NCI-H526 (cell line): ENCODE measurements around the gene FMN2.

Source experiments
- DNase-seq, 2 experiments: peaks; one replicate each; lab custom pipeline; 2025; lab: John Stamatoyannopoulos, UW

The FMN2 gene

GRCh38 chr1:240198376-240198775 is 106.7 kb downstream of the FMN2 start:
- no peak for DNase-seq

- DNase-seq = no peak
Measured at GRCh38 chr1:240199758-240200645, 108.3 kb downstream of the FMN2 start.

- DNase-seq = no peak
Measured at GRCh38 chr1:240201931-240202330, 110.2 kb downstream of the FMN2 start.

DNA sequence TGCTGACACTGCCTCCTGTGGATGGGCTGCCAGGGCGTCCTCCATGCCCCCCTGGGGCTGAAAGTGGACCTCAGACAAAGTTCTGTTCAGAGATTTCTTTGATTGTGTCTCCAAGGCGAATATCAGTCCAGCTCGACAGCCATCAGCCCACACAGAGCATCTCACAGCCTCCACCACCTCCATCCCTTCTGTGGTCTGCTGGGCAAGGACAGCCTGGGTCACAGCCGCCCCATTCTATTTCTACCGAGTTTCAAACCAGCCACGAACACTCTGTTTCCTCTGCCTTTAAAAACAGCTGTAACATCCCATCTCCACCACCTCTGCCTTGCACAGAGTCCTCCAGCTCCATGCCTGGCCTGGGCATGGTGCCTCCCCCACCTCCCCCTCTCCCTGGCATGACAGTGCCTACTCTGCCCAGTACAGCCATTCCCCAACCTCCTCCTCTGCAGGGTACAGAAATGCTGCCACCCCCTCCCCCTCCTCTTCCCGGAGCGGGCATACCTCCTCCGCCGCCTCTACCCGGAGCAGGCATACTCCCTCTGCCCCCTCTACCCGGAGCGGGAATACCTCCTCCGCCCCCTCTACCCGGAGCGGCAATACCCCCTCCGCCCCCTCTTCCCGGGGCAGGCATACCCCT is 115.5 kb downstream of the FMN2 start:
- DNase-seq = no peak

DNA sequence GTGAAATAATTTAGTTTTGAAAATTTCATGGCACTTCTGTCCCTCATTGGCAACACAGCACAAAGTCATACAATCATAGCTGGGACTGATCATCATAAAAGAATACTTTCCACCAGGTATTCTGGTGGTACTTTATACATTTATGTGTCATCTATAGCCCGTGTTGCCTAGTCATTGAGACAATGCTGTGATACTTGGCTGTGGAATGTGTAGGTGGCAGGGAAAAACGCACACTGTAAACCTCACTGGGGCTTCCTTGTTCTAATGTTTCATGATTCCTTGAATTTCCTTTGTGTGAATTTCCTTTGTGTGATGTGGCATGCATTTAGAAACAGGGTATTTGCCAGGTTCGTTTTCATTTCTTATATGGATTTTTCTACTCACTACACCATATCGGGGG is 118.3 kb downstream of the FMN2 start:
- DNase-seq = no peak

- no peak for DNase-seq
Measured at GRCh38 chr1:240212556-240212955, 120.9 kb downstream of the FMN2 start.

GRCh38 chr1:240217403-240217802 is 125.7 kb downstream of the FMN2 start:
- DNase-seq = no peak

DNA sequence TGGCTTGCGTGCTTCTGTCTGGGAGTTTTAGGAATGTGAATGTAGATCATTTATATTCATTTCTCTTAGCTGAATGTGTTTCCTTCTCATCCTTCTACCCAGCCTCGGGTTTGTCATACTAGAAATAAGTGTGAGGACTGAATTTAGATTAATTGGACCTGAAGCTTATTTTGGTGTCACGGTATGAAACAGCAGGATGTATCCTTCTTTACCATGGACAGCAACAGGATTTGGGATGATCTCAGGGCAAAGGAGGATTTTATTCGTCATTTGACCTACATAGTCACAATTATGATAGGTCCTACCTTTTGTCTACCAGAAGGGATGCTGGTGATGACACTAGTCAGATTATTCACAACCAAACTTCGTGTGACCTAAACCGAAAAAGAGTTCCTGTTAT is 127.4 kb downstream of the FMN2 start:
- no peak for DNase-seq

GRCh38 chr1:240226102-240226501 is 134.4 kb downstream of the FMN2 start:
- no peak for DNase-seq

GRCh38 chr1:240230816-240231215 is 139.1 kb downstream of the FMN2 start:
- no peak for DNase-seq

- DNase-seq = no peak
Measured at GRCh38 chr1:240232530-240232929, 140.8 kb downstream of the FMN2 start.

DNA sequence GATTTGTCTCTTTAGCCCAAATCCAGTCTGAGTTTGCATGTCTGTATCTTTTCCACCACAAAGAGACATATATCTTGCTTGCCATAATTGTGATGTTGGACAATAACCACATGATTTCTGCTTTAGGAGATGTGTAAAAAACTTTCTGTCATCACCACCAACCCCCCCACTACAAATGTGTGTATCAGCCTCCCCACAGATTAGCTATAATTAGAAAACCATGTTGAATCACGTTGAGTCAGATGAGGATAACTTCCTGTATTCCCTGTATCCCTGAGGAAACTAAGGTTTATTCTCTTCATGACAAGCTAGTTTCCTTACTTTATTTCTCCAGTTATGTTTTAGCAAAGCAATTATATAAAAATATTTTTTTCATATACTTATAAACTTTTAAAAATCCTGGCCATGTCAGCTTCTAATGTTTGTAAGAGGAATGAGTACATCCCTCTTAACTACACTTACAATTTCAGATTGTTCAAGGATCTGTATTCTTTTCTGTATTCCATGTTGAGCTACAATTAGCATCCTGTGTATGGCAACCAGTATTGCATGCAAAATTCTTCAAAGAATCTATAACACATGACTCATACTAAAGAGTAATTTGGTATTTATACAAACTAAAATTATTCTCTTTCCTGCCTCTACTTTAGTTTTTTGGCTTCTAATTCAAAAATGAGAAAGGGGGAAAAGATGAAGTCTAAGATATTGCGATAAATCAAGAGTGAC is 143.0 kb downstream of the FMN2 start:
- no peak for DNase-seq

DNA sequence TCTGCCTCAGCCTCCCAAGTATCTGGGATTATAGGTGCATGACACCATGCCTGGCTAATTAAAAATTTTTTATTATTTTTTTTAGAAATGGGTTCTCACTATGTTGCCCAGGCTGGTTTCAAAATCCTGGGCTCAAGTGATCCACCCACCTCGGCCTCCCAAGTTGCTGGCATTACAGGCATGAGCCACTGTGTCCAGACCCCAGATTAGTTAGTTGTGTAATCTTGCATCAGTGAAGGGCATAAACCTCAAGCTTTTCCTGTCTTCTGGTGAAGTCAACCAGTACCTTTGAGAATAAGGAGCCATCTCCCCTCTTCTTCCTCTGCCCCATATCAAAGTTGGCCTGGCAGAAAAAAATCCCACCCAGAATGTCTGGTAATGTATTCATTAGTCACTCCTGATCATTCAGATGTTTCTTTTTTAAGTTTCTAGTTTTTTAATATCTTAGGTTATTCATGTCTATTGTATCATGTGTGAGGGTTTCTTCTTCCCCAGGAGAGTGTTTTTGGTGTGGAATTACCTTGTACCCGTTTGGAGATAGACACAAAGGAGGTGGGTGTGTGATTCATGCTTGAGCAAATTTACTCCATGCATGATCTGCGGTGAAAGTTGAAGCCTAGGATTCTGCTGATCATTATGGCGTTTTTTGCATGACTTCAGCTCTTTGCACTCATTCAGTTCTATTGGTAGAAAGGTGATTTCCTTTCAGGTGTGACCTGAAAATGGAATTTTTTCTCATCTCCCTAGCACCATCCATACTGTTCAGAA is 144.0 kb downstream of the FMN2 start:
- DNase-seq = no peak

DNA sequence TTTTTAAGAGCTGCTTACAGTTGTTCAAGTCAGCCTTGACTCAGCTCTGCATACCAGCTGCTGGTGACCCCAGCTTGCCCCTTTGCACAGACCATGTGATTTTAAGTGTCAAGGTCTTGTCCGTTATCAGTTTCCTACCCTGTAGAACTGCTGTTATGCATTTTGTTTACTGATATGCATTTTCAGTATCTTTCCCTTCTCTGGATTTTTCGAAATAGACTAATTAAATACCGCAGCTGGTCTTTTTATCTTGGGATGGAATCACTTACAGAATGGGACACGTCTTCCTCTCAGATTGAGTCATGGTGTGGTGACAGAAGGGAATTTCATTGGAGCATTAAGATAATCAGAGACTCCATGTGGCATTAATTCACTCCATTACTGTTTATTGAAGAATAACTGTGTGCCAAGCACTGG is 145.6 kb downstream of the FMN2 start:
- DNase-seq = no peak

- no peak for DNase-seq
Measured at GRCh38 chr1:240239309-240239708, 147.6 kb downstream of the FMN2 start.

GRCh38 chr1:240241278-240241677 is 149.6 kb downstream of the FMN2 start:
- DNase-seq = no peak

GRCh38 chr1:240242601-240243144 is 151.0 kb downstream of the FMN2 start:
- DNase-seq = no peak

DNA sequence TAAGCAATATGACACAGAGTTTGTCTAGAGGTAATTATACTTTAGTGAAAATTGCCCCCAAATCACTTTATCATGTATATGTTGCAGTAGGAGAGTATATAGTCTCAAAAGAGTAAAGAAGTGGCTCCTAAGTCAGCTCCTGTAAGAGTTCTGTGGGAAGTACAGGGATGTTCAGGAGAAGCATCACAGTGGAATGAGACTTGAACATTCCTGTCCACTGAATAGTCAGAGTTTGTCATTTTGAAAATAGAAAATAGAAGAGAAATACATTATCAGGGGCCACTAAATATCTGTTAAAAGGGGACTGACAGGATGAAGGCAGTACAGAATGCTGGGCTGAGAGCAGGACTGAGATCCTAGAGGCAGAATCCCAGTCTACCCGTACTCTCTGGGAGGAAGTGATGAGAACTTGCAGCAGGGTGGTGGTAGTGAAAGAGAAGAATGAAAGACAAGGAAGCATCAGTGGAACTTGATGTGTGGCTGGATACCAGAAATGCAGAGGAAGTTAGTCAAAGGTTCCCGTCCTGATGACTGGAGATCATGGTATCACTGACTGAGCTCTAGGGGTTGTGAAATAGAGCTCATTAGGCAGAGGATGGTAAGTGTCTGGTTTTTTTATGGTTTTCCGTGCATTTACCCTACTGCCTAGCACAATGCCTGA is 153.4 kb downstream of the FMN2 start:
- no peak for DNase-seq

DNA sequence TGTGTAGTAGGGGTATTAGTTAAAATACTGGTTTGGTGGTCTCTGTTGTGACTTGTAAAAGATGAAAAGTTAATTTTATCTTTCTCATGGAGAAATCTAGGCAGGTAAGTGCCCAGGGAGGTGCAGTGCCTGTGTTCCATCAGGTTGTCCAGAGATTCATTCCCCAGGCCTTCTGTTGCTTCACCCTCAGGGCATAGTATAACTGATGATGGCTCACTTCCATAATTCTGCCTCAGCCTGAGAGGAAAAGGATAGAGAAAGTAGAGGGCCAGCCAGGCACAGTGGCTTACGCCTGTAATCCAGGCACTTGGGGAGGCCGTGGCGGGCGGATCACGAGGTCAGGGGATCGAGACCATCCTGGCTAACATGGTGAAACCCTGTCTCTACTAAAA is 153.9 kb downstream of the FMN2 start:
- no peak for DNase-seq

GRCh38 chr1:240247899-240248298 is 156.2 kb downstream of the FMN2 start:
- DNase-seq = no peak

DNA sequence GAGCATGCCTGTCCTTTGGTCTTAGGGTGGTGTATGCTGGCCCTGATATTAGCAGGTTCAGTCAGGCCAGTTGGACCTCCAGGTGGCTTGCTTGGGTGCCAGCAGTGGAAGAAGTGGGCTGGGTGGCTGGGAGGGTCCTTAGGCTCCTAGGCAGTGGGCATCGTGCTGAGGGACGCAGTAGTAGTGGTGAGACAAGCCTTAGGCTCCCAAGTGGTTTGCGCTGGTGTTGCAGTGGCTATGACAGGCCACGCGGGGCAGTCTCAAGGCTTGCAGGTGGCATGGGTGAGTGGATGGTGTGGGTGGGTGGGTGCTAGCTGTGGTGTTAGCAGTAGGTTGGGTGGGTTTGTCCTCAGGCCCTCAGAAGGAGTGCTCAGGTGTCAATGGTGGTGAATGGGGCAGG is 162.3 kb downstream of the FMN2 start:
- DNase-seq = no peak
